GM21528 (cell line): ENCODE results near the gene TMEM191B.
"Not testable (repeated sequence)": the region's sequence is repeated elsewhere in the genome, so short reads cannot be mapped to it uniquely, and the experiment has no call there.

Experiments used
- ATAC-seq: cut with Tn5 transposase; IDR thresholded peaks from one replicate; pipeline ENCODE4 v1.9.1; 2021; ENCODE audit warnings: mild to moderate bottlenecking, moderate library complexity; ENCODE audit not compliant: unreplicated experiment, low FRiP score

Gene TMEM191B

GRCh38 chr22:18527752-18528596 lies at the start of gene TMEM191B:
TSS of gene TMEM191B (plus strand) at chr22:18527802. CDS start at chr22:18527981, 179 bp downstream.
- peak; percentile 28 for ATAC-seq

GRCh38 chr22:18496227-18496626 lies 31.4 kb upstream of the TMEM191B start:
- not testable (repeated sequence) for ATAC-seq

- ATAC-seq, result not testable (repeated sequence)
These were observed 16.3 kb upstream of the TMEM191B start for GRCh38 chr22:18511327-18511726.

GRCh38 chr22:18512378-18512777 lies 15.2 kb upstream of the TMEM191B start:
- ATAC-seq, result not testable (repeated sequence)

GRCh38 chr22:18513454-18513853 lies 14.1 kb upstream of the TMEM191B start:
- ATAC-seq, result not testable (repeated sequence)

- ATAC-seq, result not testable (repeated sequence)
These were observed 9.5 kb upstream of the TMEM191B start, which contains the start of gene GGTLC3 for GRCh38 chr22:18518061-18518460. TSS of gene GGTLC3 (minus strand) at chr22:18518161. CDS start at chr22:18517897, 264 bp downstream.

- ATAC-seq, result not testable (repeated sequence)
These were observed 4.8 kb upstream of the TMEM191B start for GRCh38 chr22:18522762-18523161.

GRCh38 chr22:18523328-18523727 lies 4.3 kb upstream of the TMEM191B start:
- ATAC-seq, result not testable (repeated sequence)

- peak; percentile 86 for ATAC-seq
These were observed 1.2 kb downstream of the TMEM191B start for GRCh38 chr22:18528597-18529415.

GRCh38 chr22:18529416-18530145 lies 2.0 kb downstream of the TMEM191B start:
- ATAC-seq, result peak; percentile 17

GRCh38 chr22:18533633-18534032 lies 6.0 kb downstream of the TMEM191B start:
- not testable (repeated sequence) for ATAC-seq

GRCh38 chr22:18534315-18534714 lies 6.7 kb downstream of the TMEM191B start:
- ATAC-seq, result not testable (repeated sequence)

- ATAC-seq, result not testable (repeated sequence)
These were observed 12.4 kb downstream of the TMEM191B start for GRCh38 chr22:18539994-18540393.

GRCh38 chr22:18543400-18543799 lies 15.8 kb downstream of the TMEM191B start:
- not testable (repeated sequence) for ATAC-seq

- not testable (repeated sequence) for ATAC-seq
These were observed 17.0 kb downstream of the TMEM191B start for GRCh38 chr22:18544615-18545014.

GRCh38 chr22:18549458-18550179 lies 22.0 kb downstream of the TMEM191B start:
- ATAC-seq, result not testable (repeated sequence)

GRCh38 chr22:18551046-18551445 lies 23.4 kb downstream of the TMEM191B start:
- ATAC-seq, result not testable (repeated sequence)

GRCh38 chr22:18552839-18553597 lies 25.4 kb downstream of the TMEM191B start:
- ATAC-seq, result not testable (repeated sequence)
